ENCODE measurements around the gene ZNF862.

ZNF862 gene

GRCh38 chr7:149819141-149819960 is 18.8 kb upstream of the ZNF862 start:
- TF ChIP-seq OSR1 (CRISPR knock-in tag; IDR thresholded peaks at IDR 0.05) (no peak), ZC3H10 (CRISPR knock-in tag; IDR thresholded peaks at IDR 0.05) (no peak), ARNTL (CRISPR knock-in tag; IDR thresholded peaks at IDR 0.05; ENCODE audit: borderline replicate concordance, low read depth) (no peak), BACH2 (CRISPR knock-in tag; IDR thresholded peaks at IDR 0.05; ENCODE audit: borderline replicate concordance) (no peak), RARB (CRISPR knock-in tag; IDR thresholded peaks at IDR 0.05) (no peak), ZFP30 (CRISPR knock-in tag; IDR thresholded peaks at IDR 0.05) (no peak), CSRNP3 (CRISPR knock-in tag; IDR thresholded peaks at IDR 0.05) (no peak), TSHZ2 (CRISPR knock-in tag; IDR thresholded peaks at IDR 0.05) (no peak), PATZ1 (CRISPR knock-in tag; IDR thresholded peaks at IDR 0.05; ENCODE audit: borderline replicate concordance) (no peak), CSDC2 (CRISPR knock-in tag; IDR thresholded peaks at IDR 0.05) (no peak), ZNF70 (CRISPR knock-in tag; IDR thresholded peaks at IDR 0.05) (no peak), ZFP3 (CRISPR knock-in tag; IDR thresholded peaks at IDR 0.05) (no peak), TOX (CRISPR knock-in tag; IDR thresholded peaks at IDR 0.05; ENCODE audit: borderline replicate concordance) (no peak), ZNF565 (CRISPR knock-in tag; conservative IDR thresholded peaks at IDR 0.05; ENCODE audit: low read depth) (no peak), SNAI2 (CRISPR knock-in tag; IDR thresholded peaks at IDR 0.05) (no peak)
- ATAC-seq: no peak

- ATAC-seq: no peak
- no peak for TF ChIP-seq ZC3H10 (CRISPR knock-in tag; IDR thresholded peaks at IDR 0.05)
- TF ChIP-seq CREB5 (CRISPR knock-in tag; IDR thresholded peaks at IDR 0.05; ENCODE audit: low read depth): no peak
- TF ChIP-seq PPARA (CRISPR knock-in tag; IDR thresholded peaks at IDR 0.05; ENCODE audit: borderline replicate concordance): no peak
- no peak for TF ChIP-seq TSHZ2 (CRISPR knock-in tag; IDR thresholded peaks at IDR 0.05)
- TF ChIP-seq PATZ1 (CRISPR knock-in tag; IDR thresholded peaks at IDR 0.05; ENCODE audit: borderline replicate concordance): no peak
- no peak for TF ChIP-seq CSDC2 (CRISPR knock-in tag; IDR thresholded peaks at IDR 0.05)
- no peak for TF ChIP-seq RARB (CRISPR knock-in tag; IDR thresholded peaks at IDR 0.05)
- no peak for TF ChIP-seq POU6F1 (CRISPR knock-in tag; IDR thresholded peaks at IDR 0.05; ENCODE audit: borderline replicate concordance, low read depth)
- TF ChIP-seq BACH2 (CRISPR knock-in tag; IDR thresholded peaks at IDR 0.05; ENCODE audit: borderline replicate concordance): no peak
- no peak for TF ChIP-seq ESRRG (CRISPR knock-in tag; IDR thresholded peaks at IDR 0.05)
- TF ChIP-seq ZNF565 (CRISPR knock-in tag; conservative IDR thresholded peaks at IDR 0.05; ENCODE audit: low read depth): no peak
- TF ChIP-seq GLIS3 (CRISPR knock-in tag; IDR thresholded peaks at IDR 0.05): no peak
- no peak for TF ChIP-seq OSR1 (CRISPR knock-in tag; IDR thresholded peaks at IDR 0.05)
Observed at GRCh38 chr7:149819961-149820340, 18.2 kb upstream of the ZNF862 start.

All from SK-N-SH treated with all-trans-retinoic acid at 6 μM for 48 hours (cell line).